HepG2 (cell line): ENCODE measurements around the gene OTOL1. TPM values are rescaled to one million over a fixed set of nuclear protein-coding genes. Genes with fewer than 3 reads are reported as not detected.

Experiments used
- CBX5 ChIP-seq: sonication (generic); formaldehyde crosslinking; IDR thresholded peaks from 2 replicates; pipeline ENCODE4 v1.4.0; 2020; ENCODE audit warnings: missing genetic modification reagents, borderline replicate concordance
- CCAR2 ChIP-seq: fragments of 200-400 bp; formaldehyde crosslinking; optimal IDR thresholded peaks from 2 replicates; pipeline ENCODE3; 2018; ENCODE audit warnings: low read depth, mild to moderate bottlenecking, low read length, moderate library complexity
- CTCF ChIP-seq: sonication (generic); formaldehyde crosslinking; IDR thresholded peaks from 2 replicates; pipeline ENCODE4 v1.5.0; 2020; ENCODE audit warnings: mild to moderate bottlenecking, missing genetic modification reagents, moderate library complexity
- HINFP ChIP-seq: sonication (generic); formaldehyde crosslinking; IDR thresholded peaks from 2 replicates; pipeline ENCODE4 v1.4.0; 2020; ENCODE audit warnings: low read depth, mild to moderate bottlenecking, missing genetic modification reagents
- HNRNPH1 ChIP-seq: fragments of 200-400 bp; formaldehyde crosslinking; optimal IDR thresholded peaks from 2 replicates; pipeline ENCODE3; 2017; ENCODE audit warnings: mild to moderate bottlenecking, low read depth, low read length
- TBL1XR1 ChIP-seq: fragments of 150-350 bp; IDR thresholded peaks from 2 replicates; pipeline ENCODE4 v1.6.1; 2014; ENCODE audit warnings: borderline replicate concordance, low read length; ENCODE audit not compliant: partially characterized antibody
- ZNF280D ChIP-seq: sonication (generic); formaldehyde crosslinking; IDR thresholded peaks from 2 replicates; pipeline ENCODE4 v1.5.1; 2020; ENCODE audit warnings: mild to moderate bottlenecking, missing genetic modification reagents
- ZNF549 ChIP-seq: sonication (generic); formaldehyde crosslinking; IDR thresholded peaks from 2 replicates; pipeline ENCODE4 v1.5.0; 2020; ENCODE audit warnings: missing genetic modification reagents
- ZNF816 ChIP-seq: sonication (generic); formaldehyde crosslinking; IDR thresholded peaks from 2 replicates; pipeline ENCODE4 v1.8.0; 2022; ENCODE audit warnings: missing genetic modification reagents, mild to moderate bottlenecking, borderline replicate concordance
- polyA plus RNA-seq, 8 experiments: library from polyadenylated mRNA; depleted of rRNA in 3 of 8; stranded (reverse) in 7 of 8; unstranded in 1 of 8; fragments of >200 nt; fragmentation: Illumina TruSeq in 4 of 8; extraction: Trizol in 4 of 8; gene quantifications; 2 replicates each; pipeline versions ENCODE4 v1.2.1 to v1.2.3, GENCODE V29; 2011 to 2016; ENCODE audit warnings: low read depth in 4 of 8, missing spikeins in 1 of 8, mixed read lengths in 1 of 8; ENCODE audit not compliant: insufficient read depth in 1 of 8
- total RNA-seq, 5 experiments: library from RNA; depleted of rRNA; stranded (reverse); fragments of >200 nt; fragmentation: Illumina TruSeq; extraction: Trizol; gene quantifications; 2 replicates each; pipeline ENCODE4 v1.2.3, GENCODE V29; 2016; ENCODE audit warnings: low read depth in 1 of 5

Gene OTOL1
- total and polyA plus RNA-seq, 2 of the 13 experiments (the other 11 are each of a cell fraction or from before 2014, with no cell fraction given): not detected

GRCh38 chr3:161503271-161503670 is 6.7 kb downstream of the OTOL1 start (continued):
- TF ChIP-seq ZNF280D (CRISPR knock-in tag) (no peak), HINFP (no peak), ZNF816 (CRISPR knock-in tag) (no peak), TBL1XR1 (no peak), HNRNPH1 (no peak), CCAR2 (no peak), ZNF549 (CRISPR knock-in tag) (no peak), CBX5 (CRISPR knock-in tag) (no peak), CTCF (CRISPR knock-in tag) (no peak)
